Astrocyte of the cerebellum (primary cell): ENCODE data around the gene FAM200C.
A peak's percentile ranks its signal among the peaks of the same experiment; 100 is the strongest.
"Not testable (repeated sequence)": the region's sequence is repeated elsewhere in the genome, so short reads cannot be mapped to it uniquely, and the experiment has no call there.

Experiments
- DNase-seq: peaks from one replicate; pipeline ENCODE4 v3.0.0-alpha.2; 2011; ENCODE audit warnings: low read depth
- H3K4me3 ChIP-seq: 2 replicates; pipeline ENCODE4 v1.5.1; 2011; ENCODE audit warnings: mild to moderate bottlenecking, low read depth, low read length, moderate library complexity
- in situ Hi-C: cut with HindIII; loops from 2 replicates; pipeline ENCODE4 v1.10.0; 2017; ENCODE audit warnings: low sequenced_read_pairs
- TF ChIP-seq, protein P1 (sequence below): IDR thresholded peaks from 2 replicates; pipeline ENCODE4 v1.5.1; 2012; ENCODE audit warnings: low read length, low read depth, moderate library complexity, mild to moderate bottlenecking; ENCODE audit errors: missing control alignments

Gene FAM200C

GRCh38 chr5:160442824-160443431 lies 43.1 kb upstream of the FAM200C start:
- H3K4me3 ChIP-seq = no peak overlapping the region
- DNase-seq = no peak
- in situ Hi-C loops = no loop called here
- TF ChIP-seq, protein P1, sequence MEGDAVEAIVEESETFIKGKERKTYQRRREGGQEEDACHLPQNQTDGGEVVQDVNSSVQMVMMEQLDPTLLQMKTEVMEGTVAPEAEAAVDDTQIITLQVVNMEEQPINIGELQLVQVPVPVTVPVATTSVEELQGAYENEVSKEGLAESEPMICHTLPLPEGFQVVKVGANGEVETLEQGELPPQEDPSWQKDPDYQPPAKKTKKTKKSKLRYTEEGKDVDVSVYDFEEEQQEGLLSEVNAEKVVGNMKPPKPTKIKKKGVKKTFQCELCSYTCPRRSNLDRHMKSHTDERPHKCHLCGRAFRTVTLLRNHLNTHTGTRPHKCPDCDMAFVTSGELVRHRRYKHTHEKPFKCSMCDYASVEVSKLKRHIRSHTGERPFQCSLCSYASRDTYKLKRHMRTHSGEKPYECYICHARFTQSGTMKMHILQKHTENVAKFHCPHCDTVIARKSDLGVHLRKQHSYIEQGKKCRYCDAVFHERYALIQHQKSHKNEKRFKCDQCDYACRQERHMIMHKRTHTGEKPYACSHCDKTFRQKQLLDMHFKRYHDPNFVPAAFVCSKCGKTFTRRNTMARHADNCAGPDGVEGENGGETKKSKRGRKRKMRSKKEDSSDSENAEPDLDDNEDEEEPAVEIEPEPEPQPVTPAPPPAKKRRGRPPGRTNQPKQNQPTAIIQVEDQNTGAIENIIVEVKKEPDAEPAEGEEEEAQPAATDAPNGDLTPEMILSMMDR = no peak

GRCh38 chr5:160441311-160441781 lies 41.5 kb upstream of the FAM200C start:
- in situ Hi-C loops = no loop called here

GRCh38 chr5:160439205-160439600 lies 39.3 kb upstream of the FAM200C start:
- in situ Hi-C loops = no loop called here
- TF ChIP-seq, protein P1 = peak; percentile 89
- DNase-seq = peak; percentile 47
- peak overlapping the region; percentile 40 for H3K4me3 ChIP-seq

More at GRCh38 chr5:160441311-160441781, 41.5 kb upstream of the FAM200C start:
- no peak for DNase-seq
- H3K4me3 ChIP-seq = no peak overlapping the region
- TF ChIP-seq, protein P1 = no peak

- in situ Hi-C loops = no loop called here
- TF ChIP-seq, protein P1 = peak; percentile 92
- H3K4me3 ChIP-seq = peak overlapping the region; percentile 40
- peak; percentile 38 for DNase-seq
These were observed 38.7 kb upstream of the FAM200C start for GRCh38 chr5:160438316-160439204.

DNA sequence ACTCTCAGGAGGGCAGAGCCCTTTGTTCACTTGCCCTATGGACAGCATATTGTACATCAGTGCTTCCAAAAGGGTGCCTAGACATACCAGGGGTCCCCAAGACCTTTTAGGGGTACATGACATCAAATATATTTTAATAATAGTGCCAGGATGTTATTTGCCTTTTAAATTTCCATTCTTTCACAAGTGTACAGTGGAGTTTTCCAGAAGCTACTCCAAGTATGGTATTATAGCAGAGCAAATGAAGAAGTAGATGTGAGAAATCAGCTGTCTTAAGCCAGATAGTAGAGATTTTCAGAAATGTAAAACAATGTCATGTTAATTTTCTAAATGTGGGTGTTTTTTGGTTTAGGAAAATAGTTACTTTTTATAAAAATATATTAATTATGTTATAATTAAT lies 37.4 kb upstream of the FAM200C start:
- TF ChIP-seq, protein P1 = no peak
- no peak overlapping the region for H3K4me3 ChIP-seq
- DNase-seq = no peak
- in situ Hi-C loops = no loop called here

DNA sequence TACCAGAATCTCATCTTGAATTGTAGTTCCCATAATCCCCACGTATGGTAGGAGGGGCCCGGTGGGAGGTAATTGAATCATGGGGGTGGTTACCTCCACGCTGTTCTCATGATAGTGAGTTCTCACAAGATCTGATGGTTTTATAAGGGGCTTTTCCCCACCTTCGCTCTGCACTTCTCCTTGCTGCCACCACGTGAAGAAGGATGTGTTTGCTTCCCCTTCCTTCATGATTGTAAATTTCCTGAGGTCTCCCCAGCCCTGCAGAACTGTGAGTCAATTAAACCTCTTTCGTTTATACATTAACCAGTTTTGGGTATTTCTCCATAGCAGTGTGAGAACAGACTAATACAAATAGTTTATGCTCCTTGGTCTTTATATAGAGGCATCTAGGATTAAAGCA lies 36.8 kb upstream of the FAM200C start:
- H3K4me3 ChIP-seq, DNase-seq, in situ Hi-C loops: not testable (repeated sequence)

GRCh38 chr5:160436017-160436416 lies 36.2 kb upstream of the FAM200C start:
- no peak overlapping the region for H3K4me3 ChIP-seq
- in situ Hi-C loops = no loop called here
- TF ChIP-seq, protein P1 = no peak
- DNase-seq = no peak
